Erythroblast (primary cell): ENCODE data around the gene DDIT4.

Experiments
- GATA1 ChIP-seq: IDR thresholded peaks from 2 replicates; pipeline ENCODE4 v1.6.1; 2011; ENCODE audit warnings: low read depth, mild to moderate bottlenecking, control low read depth, low read length, moderate library complexity
- POLR2A ChIP-seq: IDR thresholded peaks from 2 replicates; pipeline ENCODE4 v1.6.1; 2011; ENCODE audit warnings: mild to moderate bottlenecking, low read length

GRCh38 chr10:72261784-72262404 lies 11.8 kb upstream of the DDIT4 start:
- TF ChIP-seq POLR2A = no peak
- TF ChIP-seq GATA1 = no peak
